HPDE6-E6E7 (cell line): ENCODE data around the gene BMPR1B.

Experiments used
- DNase-seq: peaks from one replicate; pipeline ENCODE4 v3.0.0; 2011; ENCODE audit warnings: missing footprints; ENCODE audit errors: extremely low spot score

The BMPR1B gene

DNA sequence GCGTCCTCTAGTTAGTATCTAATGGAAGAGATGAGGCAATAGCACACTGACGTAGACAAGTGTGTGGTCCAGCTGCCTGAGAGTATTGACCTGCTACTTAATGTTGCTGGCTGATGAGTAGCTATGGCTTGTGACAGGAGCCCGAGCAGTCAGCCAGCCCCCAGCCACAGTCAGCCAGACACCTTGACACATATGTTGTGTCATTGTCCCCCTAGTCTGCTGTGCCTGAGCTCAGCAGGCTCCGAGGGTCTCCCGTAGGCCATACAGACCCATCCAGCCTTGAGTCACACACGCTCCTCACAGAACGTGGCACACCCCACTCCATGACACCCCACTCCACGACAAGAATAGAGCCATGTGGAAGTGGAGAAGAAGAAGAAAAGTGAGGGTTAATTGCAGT, 428.9 kb downstream of the BMPR1B start:
- DNase-seq: no peak

GRCh38 chr4:95188701-95189370, 431.1 kb downstream of the BMPR1B start:
- DNase-seq: no peak

DNA sequence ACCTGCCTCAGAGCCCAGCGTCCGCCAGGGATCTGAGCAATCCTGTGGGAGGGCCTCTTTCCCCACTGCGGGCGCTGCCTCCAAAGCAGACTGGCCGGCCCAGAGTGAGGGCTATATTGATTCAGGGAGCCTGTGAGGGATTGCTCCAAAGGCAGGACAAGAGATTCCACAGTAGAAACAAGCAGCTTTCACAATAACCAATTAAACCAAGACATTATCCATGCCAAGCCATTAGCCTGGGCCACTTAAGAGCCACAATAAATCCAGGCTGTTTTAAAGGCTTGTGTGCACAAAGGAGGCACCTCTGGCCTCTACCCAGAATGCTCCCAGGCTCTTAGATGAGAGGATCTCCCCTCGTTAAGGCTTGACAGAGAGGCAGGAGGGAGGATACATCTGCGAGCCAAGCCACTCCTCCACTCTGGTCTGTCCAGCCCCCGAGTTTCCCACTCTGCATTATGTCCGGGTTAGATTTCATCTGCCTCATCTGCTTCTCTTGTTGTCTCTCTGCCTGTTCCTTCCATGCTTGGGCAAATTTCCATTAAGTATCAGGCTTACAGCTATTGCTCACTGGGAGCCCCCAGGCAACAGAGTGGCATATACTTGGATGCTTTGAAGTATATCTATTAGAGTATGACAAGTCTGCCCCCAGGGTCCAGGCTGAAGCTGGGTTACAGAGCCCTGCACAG, 433.1 kb downstream of the BMPR1B start:
- DNase-seq: no peak

GRCh38 chr4:95191537-95191936, 433.8 kb downstream of the BMPR1B start:
- DNase-seq: no peak

GRCh38 chr4:95193391-95194224, 435.9 kb downstream of the BMPR1B start:
- DNase-seq: no peak

- no peak for DNase-seq
Observed at GRCh38 chr4:95197353-95197752, 439.6 kb downstream of the BMPR1B start.

- no peak for DNase-seq
Observed at GRCh38 chr4:95198961-95199360, 441.2 kb downstream of the BMPR1B start.

DNA sequence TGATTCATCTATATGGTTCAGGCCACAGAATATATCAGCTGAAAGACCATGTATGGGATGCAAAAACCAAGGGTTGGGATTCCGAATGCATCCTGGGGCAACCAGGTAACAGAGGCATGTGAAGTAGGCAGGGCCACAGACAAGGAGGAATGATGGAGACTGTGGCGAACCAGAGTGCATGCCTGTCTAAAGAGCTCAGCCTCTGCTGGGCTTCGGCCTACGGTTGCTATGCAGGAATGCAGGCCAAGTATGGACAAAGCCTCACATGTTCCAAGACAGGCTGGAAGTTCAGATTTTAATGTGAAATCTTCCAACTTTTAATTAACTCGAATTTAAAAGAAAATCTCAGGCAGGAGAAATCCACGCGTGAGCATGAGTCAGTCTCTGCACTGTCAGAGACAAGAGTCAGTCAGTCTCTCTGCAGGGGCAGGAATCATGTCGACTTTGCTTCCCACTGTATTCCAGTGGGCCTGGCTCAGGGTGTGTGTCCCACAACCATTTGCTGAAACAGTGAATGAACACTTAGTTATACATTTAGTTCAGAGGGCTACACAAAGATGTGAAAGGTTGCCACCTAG, 446.6 kb downstream of the BMPR1B start:
- no peak for DNase-seq

- DNase-seq: no peak
Observed at GRCh38 chr4:95204873-95205272, 447.1 kb downstream of the BMPR1B start.
